Keratinocyte (primary cell): ENCODE results near the gene SLC23A1.

Source experiments
- CTCF ChIP-seq, 3 experiments: IDR thresholded peaks in 1 of 3; conservative IDR thresholded peaks in 1 of 3; optimal IDR thresholded peaks in 1 of 3; 2 replicates in 2 of 3; 3 replicates in 1 of 3; pipeline versions ENCODE3 to v1.5.1; 2011; ENCODE audit warnings: low read length in 3 of 3, mild to moderate bottlenecking in 3 of 3, moderate library complexity in 2 of 3, control low read depth in 1 of 3, inconsistent platforms in 1 of 3; ENCODE audit not compliant: insufficient read depth in 2 of 3; ENCODE audit errors: extremely low read depth in 1 of 3
- EZH2 ChIP-seq: IDR thresholded peaks from one replicate; pipeline ENCODE4 v1.6.1; 2012; ENCODE audit warnings: inconsistent platforms, mild to moderate bottlenecking, low read length, moderate library complexity

DNA sequence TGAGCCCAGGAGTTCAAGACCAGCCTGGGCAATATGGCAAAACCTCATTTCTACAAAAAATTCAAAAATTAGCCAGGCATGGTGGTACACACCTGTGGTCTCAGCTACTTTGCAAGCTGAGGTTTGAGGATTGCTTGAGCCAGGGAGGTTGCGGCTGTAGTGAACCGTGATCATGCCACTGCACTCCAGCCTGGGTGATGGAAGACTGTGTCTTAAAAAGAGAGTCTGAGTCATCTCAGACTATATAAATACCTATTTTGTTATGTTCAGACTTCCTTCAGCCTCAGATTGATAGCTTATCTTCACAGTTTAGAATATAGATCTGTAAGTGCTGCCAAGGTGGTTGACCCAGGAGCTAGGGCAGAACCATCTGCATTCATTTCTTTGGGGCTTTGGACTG is 43.0 kb downstream of the SLC23A1 start:
- TF ChIP-seq CTCF (optimal IDR thresholded peaks at IDR 0.05 in 1 of 3, IDR thresholded peaks at IDR 0.05 in 1 of 3, conservative IDR thresholded peaks at IDR 0.05 in 1 of 3; ENCODE audit: extremely low read depth in 1 of 3, insufficient read depth in 2 of 3, low read length in 3 of 3) (no peak), EZH2 (no peak)
